HG03060 (cell line): ENCODE results near the gene NINJ1.

ENCODE experiments used
- ATAC-seq: cut with Tn5 transposase; IDR thresholded peaks from one replicate; pipeline ENCODE4 v1.9.1; 2021; ENCODE audit warnings: low read depth, moderate number of reproducible peaks; ENCODE audit not compliant: unreplicated experiment

The NINJ1 gene

GRCh38 chr9:93091056-93091452, 43.0 kb downstream of the NINJ1 start:
- ATAC-seq: no peak

GRCh38 chr9:93090091-93090655, 43.9 kb downstream of the NINJ1 start:
- ATAC-seq: no peak

- no peak for ATAC-seq
Measured at GRCh38 chr9:93089481-93089991, 44.5 kb downstream of the NINJ1 start.

GRCh38 chr9:93089024-93089423, 45.0 kb downstream of the NINJ1 start:
- no peak for ATAC-seq

GRCh38 chr9:93088656-93089015, 45.4 kb downstream of the NINJ1 start:
- ATAC-seq: no peak

- ATAC-seq: no peak
Measured at GRCh38 chr9:93087971-93088655, 45.9 kb downstream of the NINJ1 start.

GRCh38 chr9:93086447-93087224, 47.4 kb downstream of the NINJ1 start:
- no peak for ATAC-seq

- no peak for ATAC-seq
Measured at GRCh38 chr9:93085676-93086075, 48.4 kb downstream of the NINJ1 start.

GRCh38 chr9:93084471-93084881, 49.6 kb downstream of the NINJ1 start:
- ATAC-seq: no peak

- ATAC-seq: no peak
Measured at GRCh38 chr9:93083592-93084470, 50.2 kb downstream of the NINJ1 start.

- no peak for ATAC-seq
Measured at GRCh38 chr9:93082841-93083411, 51.1 kb downstream of the NINJ1 start.

GRCh38 chr9:93081931-93082330, 52.1 kb downstream of the NINJ1 start:
- ATAC-seq: no peak

GRCh38 chr9:93081081-93081529, 52.9 kb downstream of the NINJ1 start:
- no peak for ATAC-seq

- ATAC-seq: no peak
Measured at GRCh38 chr9:93080406-93080805, 53.6 kb downstream of the NINJ1 start.

GRCh38 chr9:93079371-93079770, 54.7 kb downstream of the NINJ1 start:
- no peak for ATAC-seq

GRCh38 chr9:93077811-93078210, 56.2 kb downstream of the NINJ1 start:
- ATAC-seq: no peak

- no peak for ATAC-seq
Measured at GRCh38 chr9:93077367-93077766, 56.7 kb downstream of the NINJ1 start.

GRCh38 chr9:93076792-93077128, 57.3 kb downstream of the NINJ1 start:
- ATAC-seq: no peak

- no peak for ATAC-seq
Measured at GRCh38 chr9:93076101-93076791, 57.8 kb downstream of the NINJ1 start.

GRCh38 chr9:93072383-93072795, 61.7 kb downstream of the NINJ1 start:
- no peak for ATAC-seq
